Measurements from ENCODE around the gene UBE2E1. TPM values are rescaled to one million over a fixed set of nuclear protein-coding genes. Genes with fewer than 3 reads are reported as not detected.
A peak's percentile ranks its signal among the peaks of the same experiment; 100 is the strongest.
"Not testable (repeated sequence)": the region's sequence is repeated elsewhere in the genome, so short reads cannot be mapped to it uniquely, and the experiment has no call there.

Gene UBE2E1
- total RNA-seq, 2 experiments from 2014 or later: 73.9 to 74.9 TPM

DNA sequence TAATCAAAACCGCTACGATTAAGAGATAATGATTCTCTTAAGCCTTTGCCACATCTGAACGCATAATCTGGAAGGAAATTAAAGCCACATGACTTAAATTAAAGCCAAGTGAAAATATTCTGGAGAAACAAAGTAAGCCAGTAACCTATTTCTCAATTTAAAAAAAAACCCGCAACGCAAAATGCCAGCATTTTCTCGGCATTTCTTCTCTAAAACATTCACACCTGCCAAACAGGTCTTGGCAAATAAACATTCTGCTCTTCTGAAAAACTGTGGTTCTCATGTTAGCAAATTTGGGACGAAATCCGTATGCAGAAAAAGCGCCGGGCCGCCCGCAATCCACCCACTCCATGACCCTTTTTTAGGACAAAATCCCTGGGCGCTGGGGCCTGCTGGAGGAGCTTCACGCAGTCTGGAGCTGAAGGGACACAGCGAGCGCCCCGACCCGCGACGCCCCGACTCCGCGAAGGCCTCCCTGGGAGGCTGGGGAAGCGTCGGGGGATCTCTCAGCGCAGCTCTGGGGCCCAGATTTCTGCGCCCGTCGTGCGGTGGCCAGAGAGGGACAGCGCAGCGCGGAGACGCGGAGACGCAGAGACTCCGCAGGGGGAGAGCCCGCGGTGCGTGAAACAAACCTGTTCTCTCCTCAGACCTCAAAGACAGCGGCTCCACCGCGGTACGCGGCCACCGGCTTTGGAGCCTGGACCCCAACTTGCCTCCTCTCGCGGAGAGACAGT is 110.6 kb downstream of the UBE2E1 start:
- Mint-ChIP-seq H3K27ac (peak overlapping the region; percentile 99), H3K9me3 (no peaks in the 10 kb centered on the region), H3K27me3 (no peaks in the 10 kb centered on the region), H3K4me1 (peaks cover 39% of the 10 kb centered on the region), H3K36me3 (peaks cover 42% of the 10 kb centered on the region), H3K4me3 (peak overlapping the region; percentile 97)
- DNase-seq: no peak

DNA sequence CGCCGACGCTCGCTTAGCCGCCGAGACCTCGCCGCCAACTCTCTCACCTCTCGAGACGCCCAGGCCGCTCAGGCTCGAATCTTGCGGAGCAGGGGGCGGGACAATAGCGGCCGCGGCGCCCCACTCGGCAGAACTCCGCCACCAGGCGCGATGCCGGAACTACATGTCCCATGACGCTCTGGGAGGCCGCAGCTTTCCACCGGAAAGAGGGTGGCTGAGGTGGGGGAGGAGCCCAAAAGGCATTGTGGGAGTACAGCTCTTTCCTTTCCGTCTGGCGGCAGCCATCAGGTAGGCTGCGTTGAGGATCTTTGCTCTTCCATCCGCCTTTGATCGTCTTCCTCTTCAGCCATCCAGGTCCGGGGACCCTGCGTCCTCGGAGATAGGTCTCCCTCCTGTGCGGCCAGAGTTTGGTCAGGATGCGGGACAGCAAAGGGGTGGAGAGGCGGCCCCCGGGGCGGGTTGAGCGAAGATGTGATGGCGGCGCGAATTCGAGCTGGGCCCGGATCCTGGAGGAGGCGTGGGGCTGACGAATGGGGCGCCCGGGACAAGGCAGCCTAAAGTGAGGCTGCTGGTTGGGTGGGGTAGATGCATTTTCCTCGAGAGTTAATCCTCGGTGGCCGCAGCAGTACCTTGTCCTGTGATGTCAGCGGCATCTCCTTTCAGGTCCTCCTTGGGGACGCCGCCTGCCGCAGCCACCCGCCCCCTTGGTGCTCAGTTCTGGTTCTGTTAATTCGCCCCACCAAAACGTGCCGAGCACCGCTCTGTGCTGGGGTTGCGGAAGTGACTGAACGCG is 111.3 kb downstream of the UBE2E1 start, which contains the start of the genes NKIRAS1 and RPL15:
TSS of gene NKIRAS1 (minus strand) at position 105 of the 793 bp plus-strand sequence. CDS start 6,086 bp downstream, outside the sequence.
TSS of gene RPL15 (plus strand) at position 247 of the 793 bp plus-strand sequence. CDS start 728 bp downstream, outside the sequence.
- peak within 1 kb of the TSS; percentile 99 for H3K27ac Mint-ChIP-seq
- H3K9me3 Mint-ChIP-seq: no peaks in the 10 kb centered on the region
- H3K36me3 Mint-ChIP-seq: peaks cover 46% of the 10 kb centered on the region
- peak within 1 kb of the TSS; percentile 97 for H3K4me3 Mint-ChIP-seq
- H3K27me3 Mint-ChIP-seq: no peaks in the 10 kb centered on the region
- peaks cover 39% of the 10 kb centered on the region for H3K4me1 Mint-ChIP-seq
- peak; percentile 96 for DNase-seq

DNA sequence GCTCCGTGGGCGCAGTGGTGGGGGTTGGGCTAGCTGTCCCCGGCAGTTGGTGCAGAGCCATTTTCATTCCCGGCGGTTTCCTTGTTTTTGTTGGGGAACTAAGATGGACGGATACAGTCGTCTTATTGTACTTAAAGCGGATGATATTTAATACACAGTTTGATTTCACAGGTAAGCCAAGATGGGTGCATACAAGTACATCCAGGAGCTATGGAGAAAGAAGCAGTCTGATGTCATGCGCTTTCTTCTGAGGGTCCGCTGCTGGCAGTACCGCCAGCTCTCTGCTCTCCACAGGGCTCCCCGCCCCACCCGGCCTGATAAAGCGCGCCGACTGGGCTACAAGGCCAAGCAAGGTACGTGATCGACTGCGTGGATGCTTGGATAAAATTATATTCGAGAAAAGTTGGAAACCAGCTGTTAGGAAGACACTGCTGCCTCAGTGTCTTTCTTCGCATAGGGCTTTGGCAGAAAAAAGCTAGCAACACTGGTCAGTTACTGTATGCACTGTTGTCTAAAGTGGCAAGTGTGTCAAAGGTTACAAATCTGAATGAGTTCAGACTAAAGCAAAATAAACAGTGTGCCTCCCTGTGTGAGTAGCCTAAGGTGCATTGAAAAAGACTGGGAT is 112.0 kb downstream of the UBE2E1 start:
- H3K9me3 Mint-ChIP-seq, H3K27me3 Mint-ChIP-seq, DNase-seq: not testable (repeated sequence)
- peak overlapping the region; percentile 97 for H3K4me3 Mint-ChIP-seq
- peaks cover 44% of the 10 kb centered on the region for H3K36me3 Mint-ChIP-seq
- peak overlapping the region; percentile 99 for H3K27ac Mint-ChIP-seq
- peaks cover 39% of the 10 kb centered on the region for H3K4me1 Mint-ChIP-seq

DNA sequence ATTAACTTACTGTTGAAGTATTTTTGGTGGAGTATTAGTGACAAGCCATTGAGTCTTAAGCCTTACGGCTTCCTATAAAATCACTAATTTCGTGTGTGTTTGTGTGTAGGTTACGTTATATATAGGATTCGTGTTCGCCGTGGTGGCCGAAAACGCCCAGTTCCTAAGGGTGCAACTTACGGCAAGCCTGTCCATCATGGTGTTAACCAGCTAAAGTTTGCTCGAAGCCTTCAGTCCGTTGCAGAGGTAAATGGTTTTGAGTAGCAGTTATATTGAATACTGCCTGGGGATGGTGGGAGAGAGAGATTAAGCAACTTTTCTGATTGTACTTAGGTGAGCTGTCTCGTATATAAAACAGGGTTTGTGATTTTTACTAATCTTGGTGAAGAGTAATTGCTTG is 112.6 kb downstream of the UBE2E1 start:
- Mint-ChIP-seq H3K4me3 (peak overlapping the region; percentile 97), H3K4me1 (peaks cover 39% of the 10 kb centered on the region)
- not testable (repeated sequence) for DNase-seq

DNA sequence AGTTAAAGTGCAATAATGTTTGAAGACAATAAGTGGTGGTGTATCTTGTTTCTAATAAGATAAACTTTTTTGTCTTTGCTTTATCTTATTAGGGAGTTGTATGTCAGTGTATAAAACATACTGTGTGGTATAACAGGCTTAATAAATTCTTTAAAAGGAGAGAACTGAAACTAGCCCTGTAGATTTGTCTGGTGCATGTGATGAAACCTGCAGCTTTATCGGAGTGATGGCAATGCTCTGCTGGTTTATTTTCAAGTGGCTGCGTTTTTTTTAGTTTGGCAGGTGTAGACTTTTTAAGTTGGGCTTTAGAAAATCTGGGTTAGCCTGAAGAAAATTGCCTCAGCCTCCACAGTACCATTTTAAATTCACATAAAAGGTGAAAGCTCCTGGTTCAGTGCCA is 113.9 kb downstream of the UBE2E1 start:
- Mint-ChIP-seq H3K36me3 (peaks cover 44% of the 10 kb centered on the region), H3K27ac (peak overlapping the region; percentile 64), H3K4me1 (peaks cover 32% of the 10 kb centered on the region), H3K4me3 (peak overlapping the region; percentile 97), H3K27me3 (no peaks in the 10 kb centered on the region), H3K9me3 (no peaks in the 10 kb centered on the region)
- DNase-seq: no peak

More for the DNA sequence above, 112.6 kb downstream of the UBE2E1 start:
- H3K27ac Mint-ChIP-seq: peak overlapping the region; percentile 99
- not testable (repeated sequence) for H3K27me3 Mint-ChIP-seq, H3K9me3 Mint-ChIP-seq
- peaks cover 44% of the 10 kb centered on the region for H3K36me3 Mint-ChIP-seq

DNA sequence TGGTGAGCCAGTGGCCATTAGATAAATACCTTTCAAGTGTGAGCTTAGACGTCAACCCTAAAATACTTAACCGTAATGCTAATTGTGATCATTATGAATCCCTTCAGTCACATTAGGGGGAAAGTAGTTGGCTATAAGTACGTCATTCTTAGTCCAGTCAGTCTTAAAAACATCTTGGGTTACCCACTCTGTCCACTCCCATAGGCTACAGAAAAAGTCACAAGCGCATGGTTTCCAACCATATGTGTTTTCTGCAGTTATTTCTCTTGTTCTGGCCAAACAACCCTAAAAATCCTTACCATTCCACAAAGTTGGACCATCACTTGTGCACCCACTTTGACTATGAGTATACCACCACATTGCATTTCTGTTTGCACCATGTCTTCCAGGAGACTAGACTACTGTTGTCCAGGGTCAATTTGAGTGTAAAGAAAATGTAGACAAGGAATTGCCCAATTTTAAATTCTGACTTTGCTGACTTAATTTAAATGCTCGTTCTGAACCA is 114.4 kb downstream of the UBE2E1 start:
- no peaks in the 10 kb centered on the region for H3K9me3 Mint-ChIP-seq

DNA sequence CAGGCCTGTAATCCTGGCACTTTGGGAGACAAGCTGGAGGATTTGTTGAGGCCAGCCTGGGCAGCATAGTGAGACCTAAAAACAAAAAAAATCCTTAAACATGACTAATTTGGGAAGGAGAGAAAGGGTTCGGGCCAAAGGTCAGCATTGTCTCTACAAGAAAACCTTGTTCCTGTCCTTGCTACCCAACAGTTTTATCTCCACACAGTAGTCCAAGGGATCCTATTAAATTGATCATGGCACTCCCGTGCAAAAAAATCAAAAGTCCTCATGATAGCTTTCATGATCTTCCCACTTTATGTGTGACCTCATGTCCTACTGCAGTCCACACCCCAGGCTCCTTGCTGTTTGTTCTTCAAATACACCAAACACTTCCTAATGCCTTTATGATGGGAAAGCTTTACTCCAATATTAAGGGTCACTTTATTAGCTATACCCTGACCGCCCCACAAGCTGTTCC is 115.3 kb downstream of the UBE2E1 start:
- Mint-ChIP-seq H3K36me3 (peaks cover 44% of the 10 kb centered on the region), H3K27me3 (no peaks in the 10 kb centered on the region), H3K9me3 (no peaks in the 10 kb centered on the region), H3K4me1 (peaks cover 20% of the 10 kb centered on the region), H3K27ac (peak overlapping the region; percentile 57), H3K4me3 (no peak overlapping the region)
- DNase-seq: no peak

More for the DNA sequence above, 114.4 kb downstream of the UBE2E1 start:
- H3K27ac Mint-ChIP-seq: peak overlapping the region; percentile 64
- H3K4me1 Mint-ChIP-seq: peaks cover 27% of the 10 kb centered on the region
- peak overlapping the region; percentile 97 for H3K4me3 Mint-ChIP-seq
- peaks cover 44% of the 10 kb centered on the region for H3K36me3 Mint-ChIP-seq
- H3K27me3 Mint-ChIP-seq: no peaks in the 10 kb centered on the region
- no peak for DNase-seq

DNA sequence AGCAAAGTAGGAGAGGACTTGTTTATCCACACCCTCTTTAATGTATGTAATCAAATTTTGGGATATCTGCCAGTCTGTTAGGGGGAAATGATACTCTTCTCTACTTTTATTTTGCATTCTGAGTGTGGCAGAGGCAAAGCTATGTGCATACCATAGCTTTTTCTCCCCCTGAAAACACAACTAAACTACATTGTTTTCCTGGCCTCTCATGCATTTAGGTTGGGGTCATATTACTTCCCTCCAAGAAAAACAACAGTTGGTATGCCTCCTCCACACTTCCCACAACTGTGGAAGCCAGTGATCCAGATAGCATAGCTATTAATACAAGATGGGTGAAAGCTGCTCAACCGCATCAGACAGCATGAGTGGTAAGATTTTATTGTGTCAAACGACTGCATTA is 118.0 kb downstream of the UBE2E1 start:
- peaks cover 26% of the 10 kb centered on the region for H3K36me3 Mint-ChIP-seq

DNA sequence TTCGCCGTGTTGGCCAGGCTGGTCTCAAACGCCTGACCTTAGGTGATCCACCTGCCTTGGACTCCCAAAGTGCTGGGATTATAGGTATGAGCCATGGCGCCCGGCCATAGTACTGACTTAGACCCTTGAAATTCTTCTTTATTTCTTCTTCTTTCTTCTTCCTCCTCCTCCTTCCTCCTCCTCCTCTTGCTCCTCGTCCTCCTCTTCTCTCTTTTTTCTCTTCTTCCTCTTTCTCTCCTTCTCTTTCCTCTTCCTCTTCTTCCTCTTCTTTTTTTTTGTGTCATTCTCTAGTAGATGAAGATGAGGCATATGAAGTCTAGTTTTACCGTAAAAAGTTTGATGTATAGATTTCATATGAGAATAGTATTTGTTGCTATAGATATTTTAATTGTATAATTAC is 120.5 kb downstream of the UBE2E1 start:
- Mint-ChIP-seq H3K4me3 (no peak overlapping the region), H3K27ac (no peak overlapping the region), H3K9me3 (no peaks in the 10 kb centered on the region), H3K27me3 (no peaks in the 10 kb centered on the region), H3K36me3 (peaks cover 6% of the 10 kb centered on the region), H3K4me1 (no peaks in the 10 kb centered on the region)
- no peak for DNase-seq

More for the DNA sequence above, 118.0 kb downstream of the UBE2E1 start:
- no peak overlapping the region for H3K27ac Mint-ChIP-seq
- no peaks in the 10 kb centered on the region for H3K27me3 Mint-ChIP-seq
- DNase-seq: no peak
- no peaks in the 10 kb centered on the region for H3K9me3 Mint-ChIP-seq
- peaks cover 16% of the 10 kb centered on the region for H3K4me1 Mint-ChIP-seq
- no peak overlapping the region for H3K4me3 Mint-ChIP-seq

DNA sequence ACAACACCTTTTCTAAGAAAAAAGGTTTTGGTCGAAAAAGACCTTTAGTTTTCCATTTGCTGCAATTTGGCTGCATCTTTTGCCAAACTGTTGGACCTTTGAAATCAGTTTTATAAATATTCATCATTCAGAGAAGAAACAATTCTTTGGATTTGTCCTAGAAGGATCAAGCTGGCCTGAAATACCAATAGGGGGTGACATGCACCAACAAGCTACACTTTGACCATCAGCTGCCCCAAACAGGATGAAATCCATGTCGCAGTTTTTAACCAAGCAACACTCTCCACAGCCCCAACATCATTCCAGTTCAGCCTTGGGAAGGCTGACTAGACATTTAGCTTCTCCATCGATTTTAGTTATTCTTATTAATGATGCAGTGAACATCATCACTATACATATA is 121.0 kb downstream of the UBE2E1 start:
- H3K27me3 Mint-ChIP-seq: no peaks in the 10 kb centered on the region
- H3K27ac Mint-ChIP-seq: no peak overlapping the region
- no peak for DNase-seq
- no peaks in the 10 kb centered on the region for H3K9me3 Mint-ChIP-seq
- no peak overlapping the region for H3K4me3 Mint-ChIP-seq
- H3K4me1 Mint-ChIP-seq: no peaks in the 10 kb centered on the region
- peaks cover 1% of the 10 kb centered on the region for H3K36me3 Mint-ChIP-seq

DNA sequence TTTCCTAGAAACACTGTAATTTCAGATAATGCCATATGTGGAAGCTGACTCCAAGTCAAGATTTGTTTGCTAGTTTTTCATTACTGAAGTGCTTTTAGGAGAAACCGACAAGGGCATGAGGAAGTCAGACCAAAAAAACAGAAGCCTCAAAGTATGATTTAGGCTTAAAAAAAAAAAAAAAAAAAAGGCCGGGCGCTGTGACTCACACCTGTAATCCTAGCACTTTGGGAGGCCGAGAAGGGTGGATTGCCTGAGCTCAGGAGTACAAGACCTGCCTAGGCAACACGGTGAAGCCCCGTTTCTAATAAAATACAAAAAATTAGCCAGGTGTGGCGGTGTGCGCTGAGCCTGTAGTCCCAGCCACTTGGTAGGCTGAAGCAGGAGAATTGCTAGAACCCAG is 122.8 kb downstream of the UBE2E1 start:
- Mint-ChIP-seq H3K27me3 (no peaks in the 10 kb centered on the region), H3K9me3 (no peaks in the 10 kb centered on the region), H3K27ac (no peak overlapping the region), H3K4me3 (no peak overlapping the region), H3K36me3 (peaks cover 1% of the 10 kb centered on the region), H3K4me1 (no peaks in the 10 kb centered on the region)
- DNase-seq: no peak

DNA sequence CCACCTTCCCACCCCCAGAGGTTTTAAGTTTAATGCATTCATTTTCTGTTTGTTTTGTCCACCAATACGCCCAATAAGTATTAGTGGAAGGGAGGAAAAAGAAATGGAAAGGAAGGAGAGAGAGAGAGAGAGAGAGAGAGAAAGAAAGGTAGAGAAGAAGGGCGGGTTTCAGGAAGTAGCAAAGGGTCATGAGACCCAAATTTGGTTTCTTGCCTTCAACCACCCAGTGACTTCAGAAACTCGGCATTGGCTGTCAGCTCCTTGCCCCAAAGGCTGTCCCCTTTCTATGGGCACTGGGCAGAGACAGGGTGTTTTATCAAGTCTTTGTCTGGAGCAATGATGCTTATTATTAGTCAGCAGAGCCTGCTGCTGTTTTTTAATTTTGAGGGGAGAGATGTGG is 125.8 kb downstream of the UBE2E1 start:
- Mint-ChIP-seq H3K4me1 (no peaks in the 10 kb centered on the region), H3K36me3 (no peaks in the 10 kb centered on the region), H3K27ac (no peak overlapping the region), H3K4me3 (no peak overlapping the region), H3K9me3 (no peaks in the 10 kb centered on the region), H3K27me3 (no peaks in the 10 kb centered on the region)
- DNase-seq: no peak

DNA sequence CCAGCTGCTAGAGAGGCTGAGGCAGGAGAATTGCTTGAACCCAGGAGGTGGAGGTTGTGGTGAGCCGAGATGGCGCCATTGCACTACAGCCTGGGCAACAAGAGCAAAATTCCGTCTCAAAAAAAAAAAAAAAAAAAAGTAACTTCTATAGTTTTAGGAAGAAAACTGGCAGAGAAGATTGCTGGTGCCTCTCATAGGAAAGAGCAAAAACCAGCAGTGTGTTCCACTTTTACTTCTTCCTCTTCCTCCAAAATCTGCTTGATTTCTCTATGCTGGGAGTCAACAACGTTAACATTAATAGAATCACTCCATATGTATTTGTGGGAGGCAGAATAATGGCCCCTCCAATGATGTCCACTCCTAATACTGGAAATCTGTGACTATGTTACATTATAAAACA is 126.8 kb downstream of the UBE2E1 start:
- no peaks in the 10 kb centered on the region for H3K9me3 Mint-ChIP-seq
- no peak for DNase-seq
- no peaks in the 10 kb centered on the region for H3K36me3 Mint-ChIP-seq
- H3K27me3 Mint-ChIP-seq: no peaks in the 10 kb centered on the region
- no peak overlapping the region for H3K27ac Mint-ChIP-seq
- no peaks in the 10 kb centered on the region for H3K4me1 Mint-ChIP-seq
- no peak overlapping the region for H3K4me3 Mint-ChIP-seq

DNA sequence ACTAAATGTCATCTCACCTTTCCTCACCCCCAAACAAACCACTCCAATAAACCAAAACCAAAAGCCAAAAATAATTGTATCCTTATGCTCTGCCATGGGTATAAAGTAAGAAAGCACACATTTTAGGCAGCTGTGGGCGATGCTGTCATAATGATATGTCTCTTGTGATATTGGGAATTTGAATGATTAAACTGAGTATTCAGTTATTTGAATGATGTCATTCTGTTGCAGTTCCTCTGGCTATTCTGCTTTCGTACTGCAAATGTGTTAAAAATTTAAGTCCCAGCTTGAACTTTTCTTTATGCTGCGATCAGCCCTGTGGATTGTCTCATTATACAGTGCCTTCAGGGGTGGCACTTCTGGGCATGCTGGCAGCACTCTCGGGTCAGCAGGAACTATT is 128.5 kb downstream of the UBE2E1 start:
- DNase-seq: no peak
- Mint-ChIP-seq H3K27ac (no peak overlapping the region), H3K9me3 (peaks cover 1% of the 10 kb centered on the region), H3K4me1 (no peaks in the 10 kb centered on the region), H3K27me3 (no peaks in the 10 kb centered on the region), H3K4me3 (no peak overlapping the region), H3K36me3 (no peaks in the 10 kb centered on the region)

DNA sequence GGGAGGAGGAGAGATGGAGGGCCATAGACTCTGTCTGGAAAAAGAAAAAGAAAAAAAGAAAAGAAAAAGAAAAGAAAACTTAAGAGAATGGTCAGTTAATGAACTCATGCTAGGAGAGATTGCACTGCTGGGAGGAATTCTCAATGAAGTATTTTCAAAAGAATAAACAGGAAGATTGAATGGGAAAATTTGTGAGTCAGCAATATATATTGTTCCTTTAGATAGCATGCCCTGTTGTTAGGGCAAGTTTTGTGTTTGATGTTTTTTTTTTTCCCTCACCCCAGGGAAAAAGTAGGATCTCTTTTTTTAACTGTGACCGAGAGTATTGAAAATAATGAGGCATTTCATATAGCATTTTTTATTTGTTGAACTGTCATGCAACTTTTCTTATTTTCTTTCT is 131.5 kb downstream of the UBE2E1 start:
- Mint-ChIP-seq H3K4me1 (no peaks in the 10 kb centered on the region), H3K4me3 (no peak overlapping the region), H3K9me3 (peaks cover 1% of the 10 kb centered on the region), H3K36me3 (no peaks in the 10 kb centered on the region), H3K27me3 (no peaks in the 10 kb centered on the region), H3K27ac (no peak overlapping the region)
- DNase-seq: no peak
